Measurements from ENCODE around the gene PELI2.

PELI2 gene

GRCh38 chr14:56247495-56248200, 129.4 kb downstream of the PELI2 start:
- no peaks in the 10 kb centered on the region for H3K9me3 ChIP-seq (ENCODE audit: insufficient read depth, low read length)
- no peaks in the 10 kb centered on the region for H3K79me2 ChIP-seq (ENCODE audit: insufficient read depth, low read length)
- TF ChIP-seq CTCF (IDR thresholded peaks at IDR 0.05; ENCODE audit: insufficient read depth, low read length, poor library complexity, severe bottlenecking) (no peak), EZH2phosphoT487 (conservative IDR thresholded peaks at IDR 0.05; ENCODE audit: low read length) (no peak)
- H3K9me2 ChIP-seq (replicated peaks; ENCODE audit: insufficient read depth, low read length): no peaks in the 10 kb centered on the region
- H3K36me3 ChIP-seq (ENCODE audit: low read length): no peaks in the 10 kb centered on the region
- H3K27me3 ChIP-seq (ENCODE audit: low read length): no peaks in the 10 kb centered on the region
- H3K4me3 ChIP-seq (ENCODE audit: insufficient read depth, low read length, poor library complexity, severe bottlenecking): no peak overlapping the region
- no peak overlapping the region for H3K27ac ChIP-seq (ENCODE audit: low read depth, low read length)
- H3K9ac ChIP-seq (ENCODE audit: low read length): no peak overlapping the region
- H2AFZ ChIP-seq (ENCODE audit: low read depth, low read length, severe bottlenecking): no peak overlapping the region
- no peaks in the 10 kb centered on the region for H3F3A ChIP-seq (ENCODE audit: insufficient read depth)
- H3K4me2 ChIP-seq (ENCODE audit: low read depth, low read length, poor library complexity, severe bottlenecking): no peak overlapping the region
- H4K20me1 ChIP-seq (ENCODE audit: low read depth, low read length): no peaks in the 10 kb centered on the region

GRCh38 chr14:56248442-56248841, 130.2 kb downstream of the PELI2 start:
- Histone ChIP-seq H4K20me1 (ENCODE audit: low read depth, low read length) (no peaks in the 10 kb centered on the region), H3K79me2 (ENCODE audit: insufficient read depth, low read length) (no peaks in the 10 kb centered on the region), H3F3A (ENCODE audit: insufficient read depth) (no peaks in the 10 kb centered on the region), H3K9ac (ENCODE audit: low read length) (no peak overlapping the region), H3K36me3 (ENCODE audit: low read length) (no peaks in the 10 kb centered on the region), H3K9me2 (replicated peaks; ENCODE audit: insufficient read depth, low read length) (no peaks in the 10 kb centered on the region), H3K4me2 (ENCODE audit: low read depth, low read length, poor library complexity, severe bottlenecking) (no peak overlapping the region), H3K27ac (ENCODE audit: low read depth, low read length) (no peak overlapping the region), H3K27me3 (ENCODE audit: low read length) (no peaks in the 10 kb centered on the region), H3K9me3 (ENCODE audit: insufficient read depth, low read length) (no peaks in the 10 kb centered on the region), H2AFZ (ENCODE audit: low read depth, low read length, severe bottlenecking) (no peak overlapping the region), H3K4me3 (ENCODE audit: insufficient read depth, low read length, poor library complexity, severe bottlenecking) (no peak overlapping the region)
- TF ChIP-seq CTCF (IDR thresholded peaks at IDR 0.05; ENCODE audit: insufficient read depth, low read length, poor library complexity, severe bottlenecking) (no peak), EZH2phosphoT487 (conservative IDR thresholded peaks at IDR 0.05; ENCODE audit: low read length) (no peak)

- H3K27me3 ChIP-seq (ENCODE audit: low read length): no peaks in the 10 kb centered on the region
- no peak for TF ChIP-seq EZH2phosphoT487 (conservative IDR thresholded peaks at IDR 0.05; ENCODE audit: low read length)
- TF ChIP-seq CTCF (IDR thresholded peaks at IDR 0.05; ENCODE audit: insufficient read depth, low read length, poor library complexity, severe bottlenecking): no peak
- H3K79me2 ChIP-seq (ENCODE audit: insufficient read depth, low read length): no peaks in the 10 kb centered on the region
Measured at GRCh38 chr14:56261046-56261445, 142.8 kb downstream of the PELI2 start.

More at GRCh38 chr14:56261046-56261445, 142.8 kb downstream of the PELI2 start:
- no peaks in the 10 kb centered on the region for H4K20me1 ChIP-seq (ENCODE audit: low read depth, low read length)
- H3K9me3 ChIP-seq (ENCODE audit: insufficient read depth, low read length): no peaks in the 10 kb centered on the region
- no peak overlapping the region for H3K27ac ChIP-seq (ENCODE audit: low read depth, low read length)
- no peak overlapping the region for H3K4me2 ChIP-seq (ENCODE audit: low read depth, low read length, poor library complexity, severe bottlenecking)
- no peaks in the 10 kb centered on the region for H3K9me2 ChIP-seq (replicated peaks; ENCODE audit: insufficient read depth, low read length)
- H3K9ac ChIP-seq (ENCODE audit: low read length): no peak overlapping the region
- H3K4me3 ChIP-seq (ENCODE audit: insufficient read depth, low read length, poor library complexity, severe bottlenecking): no peak overlapping the region
- no peak overlapping the region for H2AFZ ChIP-seq (ENCODE audit: low read depth, low read length, severe bottlenecking)
- no peaks in the 10 kb centered on the region for H3K36me3 ChIP-seq (ENCODE audit: low read length)
- no peaks in the 10 kb centered on the region for H3F3A ChIP-seq (ENCODE audit: insufficient read depth)

Measured in SU-DHL-6 (cell line).